GM23248 (cell line): ENCODE data around the gene ZNF138.

Experiments
- EZH2 ChIP-seq: fragments of 200-600 bp; sonication (generic); IDR thresholded peaks from 2 replicates; pipeline ENCODE4 v1.6.1; 2018; ENCODE audit warnings: antibody characterized with exemption, mild to moderate bottlenecking; ENCODE audit not compliant: insufficient read depth, poor library complexity, severe bottlenecking
- EZH2phosphoT487 ChIP-seq: fragments of 200-600 bp; sonication (generic); IDR thresholded peaks from 2 replicates; pipeline ENCODE4 v1.6.1; 2018; ENCODE audit warnings: antibody characterized with exemption, moderate library complexity, mild to moderate bottlenecking, low read depth; ENCODE audit not compliant: insufficient read depth

GRCh38 chr7:64863969-64864368 lies 69.7 kb downstream of the ZNF138 start:
- no peak for TF ChIP-seq EZH2
- no peak for TF ChIP-seq EZH2phosphoT487
